K562 (cell line): ENCODE data around the gene ACAP2. TPM values are rescaled to one million over a fixed set of nuclear protein-coding genes. Genes with fewer than 3 reads are reported as not detected.

Experiments used
- CBFA2T3 ChIP-seq: fragments of 450-650 bp; IDR thresholded peaks from 2 replicates; pipeline ENCODE4 v1.6.1; 2017
- CBFB ChIP-seq: sonication (generic); formaldehyde crosslinking; IDR thresholded peaks from 2 replicates; pipeline ENCODE4 v1.4.0; 2020; ENCODE audit warnings: mild to moderate bottlenecking, missing genetic modification reagents
- ELF4 ChIP-seq: fragments of 450-650 bp; formaldehyde crosslinking; IDR thresholded peaks from 2 replicates; pipeline ENCODE4 v1.4.0; 2022; ENCODE audit warnings: missing genetic modification characterization
- GTF2A2 ChIP-seq: IDR thresholded peaks from 2 replicates; pipeline ENCODE4 v1.6.1; 2016; ENCODE audit warnings: mild to moderate bottlenecking, missing genetic modification characterization, missing compliant biosample characterization
- GTF2F1 ChIP-seq: IDR thresholded peaks from 2 replicates; pipeline ENCODE4 v1.6.1; 2011; ENCODE audit warnings: low read depth, low read length, improper control_type of control experiment
- HDAC6 ChIP-seq: IDR thresholded peaks from 2 replicates; pipeline ENCODE4 v1.6.1; 2012; ENCODE audit warnings: low read depth, mild to moderate bottlenecking, control low read depth, inconsistent platforms, low read length, moderate library complexity
- KAT7 ChIP-seq: sonication (generic); formaldehyde crosslinking; IDR thresholded peaks from 2 replicates; pipeline ENCODE4 v1.8.0; 2022; ENCODE audit warnings: missing genetic modification reagents, mild to moderate bottlenecking, borderline replicate concordance
- MEF2A ChIP-seq: IDR thresholded peaks from 2 replicates; pipeline ENCODE4 v1.6.1; 2011; ENCODE audit warnings: low read depth, mild to moderate bottlenecking, low read length, moderate library complexity; ENCODE audit not compliant: control insufficient read depth
- POLR3G ChIP-seq: IDR thresholded peaks from 2 replicates; pipeline ENCODE4 v1.6.1; 2011; ENCODE audit not compliant: insufficient read length, insufficient replicate concordance; ENCODE audit errors: extremely low read depth
- PRPF4 ChIP-seq: fragments of 200-400 bp; formaldehyde crosslinking; IDR thresholded peaks from one replicate; pipeline ENCODE4 v1.6.1; 2017; ENCODE audit warnings: low read length, low read depth, mild to moderate bottlenecking; ENCODE audit not compliant: insufficient read depth, poor library complexity, severe bottlenecking
- PTBP1 ChIP-seq: fragments of 200-400 bp; formaldehyde crosslinking; IDR thresholded peaks from 2 replicates; pipeline ENCODE4 v1.6.1; 2017; ENCODE audit warnings: low read depth, low read length
- PYGO2 ChIP-seq: fragments of 450-650 bp; IDR thresholded peaks from 2 replicates; pipeline ENCODE4 v1.6.1; 2016; ENCODE audit warnings: mild to moderate bottlenecking, missing genetic modification characterization, moderate library complexity, missing compliant biosample characterization
- RFX7 ChIP-seq: fragments of 250-450 bp; sonication (Bioruptor Pico); IDR thresholded peaks from 2 replicates; pipeline ENCODE4 v1.5.1; 2021; ENCODE audit warnings: mild to moderate bottlenecking
- RNF219 ChIP-seq: fragments of 250-450 bp; sonication (Bioruptor Pico); IDR thresholded peaks from 2 replicates; pipeline ENCODE4 v1.5.0; 2022; ENCODE audit warnings: mild to moderate bottlenecking
- TAL1 ChIP-seq: fragments of 450-650 bp; IDR thresholded peaks from 2 replicates; pipeline ENCODE4 v1.6.1; 2016; ENCODE audit warnings: mild to moderate bottlenecking
- TFE3 ChIP-seq: fragments of 450-650 bp; formaldehyde crosslinking; IDR thresholded peaks from 2 replicates; pipeline ENCODE4 v1.4.0; 2020; ENCODE audit warnings: mild to moderate bottlenecking, mixed read lengths
- ZNF24 ChIP-seq: fragments of 450-650 bp; IDR thresholded peaks from 2 replicates; pipeline ENCODE4 v1.6.1; 2016
- ZNF584 ChIP-seq: fragments of 200-800 bp; sonication (Bioruptor generic); IDR thresholded peaks from 2 replicates; pipeline ENCODE4 v1.6.1; 2016; ENCODE audit warnings: low read depth, mild to moderate bottlenecking, missing genetic modification characterization, missing compliant biosample characterization
- ZNF639 ChIP-seq, 2 experiments: fragments of 200-800 bp in 1 of 2; sonication (Bioruptor generic) in 1 of 2; sonication (generic) in 1 of 2; formaldehyde crosslinking in 1 of 2; IDR thresholded peaks in 1 of 2; conservative IDR thresholded peaks in 1 of 2; 2 replicates each; pipeline versions ENCODE4 v1.5.0 to v1.6.1; 2016 to 2020; ENCODE audit warnings: missing compliant biosample characterization in 1 of 2, missing genetic modification characterization in 1 of 2, missing genetic modification reagents in 1 of 2
- polyA plus RNA-seq, 8 experiments: library from polyadenylated mRNA; depleted of rRNA in 4 of 8; stranded (reverse) in 5 of 8; unstranded in 3 of 8; fragments of >200 nt; fragmentation: Nextera tagmentation in 2 of 8; fragmentation: Illumina TruSeq in 1 of 8; extraction: Ambion mirVana in 2 of 8; extraction: Trizol in 1 of 8; gene quantifications; 2 replicates each; pipeline versions ENCODE4 v1.2.1 to v1.2.3, GENCODE V29; 2011 to 2014; ENCODE audit warnings: inconsistent platforms in 1 of 8, missing spikeins in 1 of 8
- total RNA-seq, 7 experiments: library from RNA; depleted of rRNA in 6 of 7; stranded (reverse); fragments of >200 nt in 6 of 7; fragmentation: Illumina TruSeq in 2 of 7; extraction: Trizol in 2 of 7; gene quantifications; 2 replicates each; pipeline versions ENCODE4 v1.2.1 to v1.2.3, GENCODE V29; 2011 to 2021; ENCODE audit warnings: low replicate concordance in 1 of 7

ACAP2 gene
- total and polyA plus RNA-seq, 9 of the 15 experiments (the other 6 are each of a cell fraction or from before 2014, with no cell fraction given), result 10.6 to 52.7 (median 34.4) TPM

GRCh38 chr3:195460091-195460713 is 17.4 kb upstream of the ACAP2 start (continued):
- TF ChIP-seq ZNF24, result no peak
- no peak for TF ChIP-seq GTF2A2 (tag)
- TF ChIP-seq HDAC6, result no peak
- TF ChIP-seq RFX7 (CRISPR knock-in tag), result no peak
- no peak for TF ChIP-seq PYGO2 (tag)
- TF ChIP-seq RNF219, result no peak
- TF ChIP-seq POLR3G, result no peak
- TF ChIP-seq KAT7, result no peak
- TF ChIP-seq ELF4 (CRISPR knock-in tag), result no peak
- TF ChIP-seq CBFA2T3, result peak; percentile 92
- no peak for TF ChIP-seq CBFB
- TF ChIP-seq GTF2F1, result no peak
- peak; percentile 91 for TF ChIP-seq TAL1
- no peak for TF ChIP-seq PRPF4
- TF ChIP-seq ZNF584, result no peak
- TF ChIP-seq TFE3, result peak; percentile 70
- no peak for TF ChIP-seq ZNF639 (CRISPR knock-in tag; conservative IDR thresholded peaks at IDR 0.05 in 1 of 2, IDR thresholded peaks at IDR 0.05 in 1 of 2)
- no peak for TF ChIP-seq MEF2A
- TF ChIP-seq PTBP1, result no peak
